GM19372 (cell line): ENCODE results near the gene TRPC4.
"Not testable (repeated sequence)": the region's sequence is repeated elsewhere in the genome, so short reads cannot be mapped to it uniquely, and the experiment has no call there.

Experiments
- ATAC-seq: cut with Tn5 transposase; IDR thresholded peaks from one replicate; pipeline ENCODE4 v1.9.1; 2021; ENCODE audit warnings: mild to moderate bottlenecking, low read depth, moderate library complexity; ENCODE audit not compliant: unreplicated experiment

TRPC4 gene

DNA sequence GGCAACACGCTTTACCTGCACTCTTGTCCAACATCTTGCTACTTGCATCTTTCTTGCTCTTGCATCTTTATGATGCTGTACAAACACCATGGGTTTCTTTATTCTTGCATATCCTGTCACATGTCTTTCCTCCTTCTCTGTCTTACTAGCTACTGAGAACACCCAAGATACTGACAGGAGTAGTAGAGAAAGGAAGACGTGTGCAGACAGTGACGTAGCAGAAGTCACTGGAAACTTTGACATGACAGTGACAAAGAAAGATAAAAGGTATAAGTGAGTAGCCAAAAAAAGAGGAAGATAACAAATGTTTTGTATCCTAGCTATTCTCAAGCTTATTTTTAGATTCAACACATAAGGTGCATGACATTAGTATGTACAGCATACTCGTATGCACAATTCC is 34.2 kb downstream of the TRPC4 start:
- ATAC-seq, result no peak

DNA sequence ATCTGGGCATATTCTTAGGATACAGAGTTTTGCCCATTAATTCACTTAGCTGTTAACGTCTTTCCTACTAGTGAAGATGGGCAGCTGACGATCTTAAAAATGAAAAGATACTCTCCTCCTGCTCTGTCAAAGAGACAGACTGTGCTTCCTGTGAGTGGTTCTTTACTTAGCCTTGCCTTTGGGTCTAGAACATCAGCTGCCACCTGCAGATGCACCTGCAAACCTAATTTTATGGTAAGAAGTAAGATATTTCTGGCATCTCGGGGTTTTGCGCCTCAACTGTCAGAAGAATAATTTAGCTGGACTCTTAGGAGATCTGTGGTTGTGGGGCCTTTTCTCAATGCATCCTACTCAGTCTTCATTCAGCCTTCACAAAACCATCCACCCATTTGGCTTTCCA is 36.2 kb downstream of the TRPC4 start:
- ATAC-seq, result no peak

DNA sequence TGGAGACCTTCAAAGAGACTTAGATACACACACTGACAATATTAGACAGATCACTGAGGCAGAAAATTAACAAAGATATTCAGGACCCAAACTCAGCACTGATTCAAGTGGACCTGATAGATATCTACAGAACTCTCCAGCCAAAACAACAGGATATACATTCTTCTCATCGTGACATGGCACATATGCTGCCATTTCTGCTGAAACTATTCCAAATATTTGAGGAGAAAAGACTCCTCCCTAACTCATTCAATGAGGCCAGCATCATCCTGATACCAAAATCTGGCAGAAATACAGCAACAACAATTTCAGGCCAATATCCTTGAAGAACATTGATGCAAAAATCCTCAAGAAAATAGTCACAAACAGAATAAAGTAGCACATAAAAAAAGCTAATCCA is 53.3 kb downstream of the TRPC4 start:
- no peak for ATAC-seq

DNA sequence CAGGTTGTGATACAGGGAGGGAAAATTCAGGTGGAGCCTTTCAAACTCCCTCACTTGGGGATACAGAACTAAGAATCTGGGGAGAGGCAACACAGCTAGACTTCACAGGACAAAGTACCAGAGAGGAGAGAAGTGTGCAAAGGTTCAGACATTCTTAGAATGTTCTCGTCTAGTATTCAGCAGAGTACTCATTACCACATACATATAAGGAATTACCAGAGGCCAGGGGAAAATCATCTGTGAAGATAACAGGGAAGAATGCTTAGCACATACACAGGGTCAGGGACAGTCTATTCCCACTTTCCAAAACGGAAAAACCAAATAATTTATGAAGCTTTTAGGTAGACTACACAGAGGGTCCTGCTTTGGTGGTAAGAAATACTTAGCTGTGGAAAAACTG is 58.1 kb downstream of the TRPC4 start:
- ATAC-seq, result no peak

DNA sequence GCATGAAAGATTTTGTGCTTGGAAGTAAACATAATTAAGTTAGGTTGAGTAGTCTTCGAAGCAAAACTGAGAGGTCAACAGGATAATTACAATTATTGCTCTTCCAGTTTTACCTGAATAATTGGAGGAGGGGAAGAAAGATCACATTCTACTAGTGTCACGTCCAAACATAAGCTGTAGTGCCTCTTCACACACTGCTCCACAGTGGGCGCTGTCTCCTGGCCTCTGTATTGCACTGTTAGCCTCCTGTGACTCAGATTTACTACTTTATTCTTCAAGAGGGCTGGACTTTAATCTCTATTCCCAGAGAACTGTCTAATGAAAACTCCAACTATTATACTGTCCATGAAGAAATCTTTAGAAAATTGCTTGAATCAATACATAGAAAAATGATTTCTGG is 62.9 kb downstream of the TRPC4 start:
- no peak for ATAC-seq

DNA sequence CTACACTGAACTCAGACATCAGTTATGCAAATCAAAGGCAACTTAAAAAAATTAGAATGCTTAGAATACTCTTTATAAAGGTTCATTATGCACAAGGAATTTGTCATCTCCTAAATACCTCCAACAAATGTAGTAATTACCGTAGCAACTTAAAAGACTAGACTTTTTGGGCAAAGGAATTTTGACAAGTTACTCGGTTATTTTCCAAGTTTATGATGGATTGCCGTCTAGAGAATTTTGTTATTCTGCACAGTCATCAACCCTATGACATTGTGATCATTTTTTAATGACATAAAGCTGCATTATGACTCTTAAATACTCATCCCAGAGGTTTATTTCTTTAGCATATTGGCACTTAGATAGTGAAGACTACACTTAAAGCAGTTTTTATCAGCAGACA is 71.9 kb downstream of the TRPC4 start:
- no peak for ATAC-seq

DNA sequence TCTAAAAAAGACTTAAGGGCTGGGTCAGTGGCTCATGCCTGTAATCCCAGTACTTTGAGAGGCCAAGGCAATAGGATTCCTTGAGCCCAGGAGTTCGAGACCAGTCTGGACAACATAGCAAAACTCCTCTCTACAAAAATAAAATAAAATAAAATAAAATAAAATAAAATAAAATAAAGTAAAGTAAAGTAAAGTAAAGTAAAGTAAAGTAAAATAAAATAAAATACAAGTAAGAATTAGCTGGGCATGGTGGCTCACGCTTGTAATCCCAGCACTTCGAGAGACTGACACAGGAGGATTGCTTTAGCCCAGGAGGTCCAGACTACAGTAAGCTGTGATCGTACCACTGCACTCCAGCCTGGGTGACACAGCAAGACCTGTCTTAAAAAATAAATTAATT is 72.8 kb downstream of the TRPC4 start:
- not testable (repeated sequence) for ATAC-seq

DNA sequence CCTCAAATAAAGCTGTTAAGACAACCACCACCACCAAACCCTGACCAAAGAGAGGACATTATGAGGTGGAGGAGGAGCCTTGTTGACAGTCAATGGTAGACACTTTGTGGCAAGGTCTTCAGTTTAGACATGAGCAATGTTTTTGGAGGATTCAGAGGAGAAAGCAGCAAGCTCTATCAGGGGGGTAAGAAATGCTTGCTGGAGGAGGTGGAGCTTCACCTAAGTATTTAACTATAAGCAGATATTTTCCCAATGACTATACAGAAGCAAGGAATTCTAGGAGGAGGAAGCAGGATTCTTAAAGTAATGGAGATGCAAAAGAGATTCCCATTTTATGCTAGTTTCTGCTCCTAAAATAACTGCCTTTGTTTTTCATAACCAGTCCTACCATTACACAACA is 74.2 kb downstream of the TRPC4 start:
- ATAC-seq, result no peak

DNA sequence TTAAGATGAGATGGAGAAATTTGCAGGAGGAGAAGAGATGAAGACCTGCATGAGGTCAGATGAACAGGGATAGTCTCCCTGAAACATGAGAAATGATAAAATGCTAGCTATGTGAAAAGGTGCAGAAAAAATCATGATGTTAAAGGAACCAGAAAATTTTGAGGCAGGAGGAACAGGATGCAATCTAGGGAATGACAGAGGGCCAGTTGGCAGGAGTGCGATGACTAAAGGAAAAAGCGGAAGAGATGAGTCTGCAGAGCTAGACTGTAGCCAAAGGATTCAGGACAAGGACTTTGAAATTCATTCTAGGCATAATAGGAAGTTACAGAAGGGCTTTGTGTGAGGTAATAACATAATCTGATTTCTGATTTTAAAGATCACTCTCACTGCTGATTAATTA is 77.9 kb downstream of the TRPC4 start:
- no peak for ATAC-seq

DNA sequence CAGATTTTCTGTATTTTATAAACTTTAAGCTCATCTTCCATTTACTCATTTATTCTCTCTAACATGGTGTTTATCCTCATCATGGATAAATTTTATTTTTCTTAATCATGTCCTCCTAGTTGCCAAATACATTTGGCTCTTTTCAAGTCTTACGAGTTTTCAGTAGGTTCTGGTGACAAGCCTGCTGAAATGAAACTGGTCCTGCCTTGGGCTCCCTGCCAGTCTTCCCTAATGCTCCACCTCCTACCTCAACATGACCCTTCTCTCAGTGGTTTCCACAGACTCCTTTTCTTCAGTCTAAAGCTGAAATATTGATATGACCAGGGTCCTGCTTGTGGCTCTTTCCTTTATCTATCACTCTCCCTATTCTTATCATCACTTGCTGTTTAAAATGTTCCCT is 81.2 kb downstream of the TRPC4 start:
- ATAC-seq, result no peak

DNA sequence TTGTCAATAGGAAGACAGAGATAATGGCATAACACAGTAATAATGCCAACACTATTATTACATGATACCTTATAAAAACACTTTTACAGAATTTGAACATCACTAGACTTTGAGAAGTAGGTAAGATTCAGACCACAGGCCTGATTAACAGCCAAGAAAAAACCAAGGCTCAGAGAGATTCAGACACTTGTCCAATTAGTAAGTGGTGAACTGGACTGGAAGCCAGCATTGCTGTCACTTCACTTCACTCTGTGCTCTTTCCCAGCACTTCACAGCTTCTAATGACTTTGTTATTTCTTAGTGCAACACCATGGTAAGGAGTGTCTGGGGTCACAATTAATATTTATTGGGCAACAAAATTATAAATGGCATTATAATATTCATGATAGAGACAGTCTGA is 91.9 kb downstream of the TRPC4 start:
- no peak for ATAC-seq

DNA sequence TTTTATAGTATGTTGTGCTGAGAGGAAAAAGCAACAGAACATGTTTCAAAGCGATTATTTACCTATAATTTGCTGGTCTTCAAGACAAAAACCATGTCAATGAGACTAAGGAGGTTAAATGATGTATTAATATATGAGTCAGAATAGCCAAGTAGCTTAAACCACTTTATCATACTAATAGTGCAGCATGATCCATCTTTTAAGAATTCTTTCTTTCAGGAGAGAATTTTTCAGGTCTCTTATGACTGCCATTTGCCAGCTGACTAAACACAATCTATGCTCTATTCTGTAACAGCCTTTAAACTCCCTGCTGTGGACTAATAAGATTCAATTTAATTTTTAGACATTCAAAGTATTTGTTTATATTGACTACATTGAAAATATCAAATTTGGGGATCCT is 93.7 kb downstream of the TRPC4 start:
- no peak for ATAC-seq

DNA sequence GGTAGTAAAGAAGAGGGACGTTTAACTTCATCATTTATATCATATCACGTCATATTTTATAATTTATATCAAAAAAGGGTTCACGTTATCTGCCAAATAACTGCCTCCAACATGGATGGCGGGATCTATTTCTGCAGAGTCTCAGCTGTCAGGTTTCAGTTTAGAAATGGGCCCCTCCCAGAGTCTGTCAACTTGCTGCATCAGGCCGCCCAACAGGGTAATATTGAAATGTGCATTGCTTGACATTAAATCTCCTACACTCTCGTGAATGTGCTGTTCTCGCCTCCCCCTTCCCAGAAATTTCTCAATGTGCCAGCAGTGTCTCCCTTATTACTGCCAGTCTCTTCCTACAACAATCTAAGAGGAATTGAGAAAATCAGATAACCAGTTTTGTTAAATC is 96.9 kb downstream of the TRPC4 start:
- no peak for ATAC-seq

DNA sequence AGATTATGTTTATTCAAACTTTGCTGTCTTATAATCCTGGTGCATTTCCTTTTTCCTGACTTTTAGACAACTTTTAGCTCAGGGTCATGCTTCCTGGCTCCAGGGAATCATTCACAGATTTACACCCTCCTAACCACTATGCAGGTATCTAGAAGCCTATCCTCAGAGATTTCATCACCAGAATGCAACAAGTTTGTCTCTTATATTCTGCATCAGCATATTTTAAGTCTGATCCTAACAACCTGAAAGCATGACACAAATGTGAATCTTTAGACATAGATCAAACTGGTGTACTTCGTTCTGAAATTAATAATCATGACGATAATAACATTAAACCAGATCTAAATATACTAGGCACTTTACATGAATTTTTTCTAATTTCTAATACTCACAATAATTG is 100.0 kb downstream of the TRPC4 start:
- no peak for ATAC-seq

DNA sequence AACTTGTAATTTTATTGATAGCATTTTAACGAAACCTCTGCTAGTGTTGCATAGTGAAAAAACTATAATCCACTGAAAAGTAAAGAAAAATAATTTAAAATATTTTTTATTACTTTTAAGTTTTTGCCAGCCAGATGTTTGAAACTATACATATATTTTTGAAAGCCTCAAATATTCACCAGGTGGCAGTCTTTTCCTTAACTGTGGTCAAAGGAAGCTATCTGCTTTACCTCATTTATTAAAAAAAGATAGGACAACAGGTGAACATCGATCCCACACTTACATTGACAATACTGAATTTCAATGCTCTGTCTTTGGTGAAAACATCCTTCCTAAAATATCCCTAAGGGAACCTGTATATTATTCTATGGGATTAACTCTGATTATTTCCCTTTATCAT is 100.5 kb downstream of the TRPC4 start:
- no peak for ATAC-seq

DNA sequence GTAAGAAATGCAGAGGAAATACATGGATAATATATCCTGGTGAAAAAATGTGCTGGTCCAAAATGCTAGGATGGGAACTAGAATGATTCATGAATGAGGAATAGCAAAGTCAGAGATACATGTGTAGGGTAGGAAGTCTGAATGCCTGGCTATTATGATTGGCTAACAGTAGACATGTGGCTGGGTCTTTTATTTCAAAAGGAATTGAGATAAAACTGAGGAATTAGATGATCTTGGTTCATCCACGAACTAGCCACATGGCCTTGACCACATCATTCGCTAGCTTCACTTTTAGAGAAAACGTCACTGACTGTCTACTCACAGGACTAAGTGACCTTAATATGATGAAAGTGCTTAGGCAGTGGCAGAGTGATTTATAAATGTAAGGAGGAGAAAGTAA is 103.1 kb downstream of the TRPC4 start:
- ATAC-seq, result no peak

DNA sequence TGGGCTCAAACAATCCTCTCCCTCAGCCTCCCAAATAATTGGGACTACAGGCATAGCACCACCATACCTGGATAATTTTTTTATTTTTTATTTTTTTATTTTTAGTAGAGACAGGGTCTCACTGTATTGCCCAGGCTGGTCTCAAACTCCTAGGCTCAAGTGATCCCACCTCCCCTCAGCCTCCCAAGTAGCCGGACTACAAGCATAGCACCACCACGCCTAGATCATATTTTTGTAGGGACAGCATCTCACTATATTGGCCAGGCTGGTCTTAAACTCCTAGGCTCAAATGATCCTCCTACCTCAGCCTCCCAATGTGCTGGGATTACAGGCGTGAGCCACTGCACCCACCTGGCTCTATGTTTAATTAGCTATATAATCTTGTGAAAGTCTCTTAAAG is 114.2 kb downstream of the TRPC4 start:
- ATAC-seq, result no peak

DNA sequence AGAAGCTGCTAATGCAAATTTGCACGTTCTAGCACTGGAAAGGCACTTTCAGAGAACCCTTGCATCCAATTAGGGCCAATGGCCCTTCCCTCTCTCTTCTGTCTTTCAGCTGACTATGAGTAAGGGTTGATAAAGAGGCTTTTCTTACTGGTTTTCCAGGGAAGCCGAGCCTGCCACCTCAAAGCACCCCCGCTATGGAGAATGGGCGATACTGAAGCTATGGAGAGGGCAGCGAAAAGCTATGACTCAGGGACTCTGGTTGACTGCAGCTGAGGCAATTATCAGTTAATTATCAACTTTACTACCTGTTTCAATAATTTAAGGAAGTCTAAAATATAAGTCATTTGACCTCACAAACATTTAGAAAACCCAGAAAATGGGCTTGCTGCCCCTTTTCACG is 115.8 kb downstream of the TRPC4 start:
- ATAC-seq, result no peak

DNA sequence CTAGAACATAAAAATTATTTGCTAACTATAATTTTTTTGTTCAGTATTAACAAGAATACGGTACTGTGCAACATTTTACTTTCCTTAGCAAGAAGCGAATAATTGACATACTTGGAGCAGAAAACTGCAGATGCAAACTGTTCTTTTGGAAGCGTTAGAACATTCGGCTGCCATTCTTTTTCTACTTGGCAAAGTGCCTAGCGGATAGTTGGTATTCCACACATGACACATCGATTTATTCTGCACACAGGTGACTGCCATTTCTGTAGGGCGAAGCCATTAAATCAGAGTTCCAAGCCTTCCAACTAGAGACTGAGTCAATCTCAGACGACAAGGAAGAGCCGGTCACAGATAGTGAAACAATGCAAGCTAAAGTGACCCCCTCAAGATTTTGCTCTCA is 117.4 kb downstream of the TRPC4 start:
- no peak for ATAC-seq

DNA sequence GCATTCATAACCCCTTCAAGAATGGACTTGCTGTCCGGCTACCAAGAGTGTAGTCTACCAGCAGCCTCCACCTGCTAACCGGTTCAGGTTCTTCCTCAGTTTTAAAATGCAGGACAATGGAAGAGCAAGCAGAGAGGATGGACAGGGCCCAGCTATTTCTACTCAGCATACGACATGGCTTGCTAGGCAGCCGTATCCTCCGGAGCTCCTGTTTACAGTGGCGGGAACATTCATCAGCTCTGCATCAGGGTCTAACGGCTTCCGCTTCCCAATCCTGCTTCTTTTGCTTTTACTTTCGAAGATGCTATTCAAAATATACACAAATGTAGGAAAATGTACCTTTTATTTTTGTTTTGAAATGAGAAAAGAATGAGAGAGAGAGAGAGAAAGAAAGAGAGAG is 118.5 kb downstream of the TRPC4 start:
- no peak for ATAC-seq

DNA sequence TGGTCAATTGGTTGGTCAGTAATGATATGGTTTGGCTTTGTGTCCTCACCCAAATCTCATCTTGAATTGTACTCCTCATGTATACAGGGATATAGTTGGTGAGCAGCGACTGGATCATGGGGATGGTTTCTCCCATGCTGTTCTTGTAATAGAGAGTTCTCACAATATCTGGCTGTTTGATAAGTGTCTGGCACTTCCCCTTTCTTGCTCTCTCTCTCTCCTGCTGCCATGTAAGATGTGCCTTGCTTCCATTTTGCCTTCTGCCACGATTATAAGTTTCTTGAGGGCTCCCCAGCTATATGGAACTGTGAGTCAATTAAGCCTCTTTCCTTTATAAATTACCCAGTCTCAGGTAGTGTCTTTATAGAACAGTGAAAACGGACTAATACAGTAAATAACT is 120.7 kb downstream of the TRPC4 start:
- ATAC-seq, result no peak

DNA sequence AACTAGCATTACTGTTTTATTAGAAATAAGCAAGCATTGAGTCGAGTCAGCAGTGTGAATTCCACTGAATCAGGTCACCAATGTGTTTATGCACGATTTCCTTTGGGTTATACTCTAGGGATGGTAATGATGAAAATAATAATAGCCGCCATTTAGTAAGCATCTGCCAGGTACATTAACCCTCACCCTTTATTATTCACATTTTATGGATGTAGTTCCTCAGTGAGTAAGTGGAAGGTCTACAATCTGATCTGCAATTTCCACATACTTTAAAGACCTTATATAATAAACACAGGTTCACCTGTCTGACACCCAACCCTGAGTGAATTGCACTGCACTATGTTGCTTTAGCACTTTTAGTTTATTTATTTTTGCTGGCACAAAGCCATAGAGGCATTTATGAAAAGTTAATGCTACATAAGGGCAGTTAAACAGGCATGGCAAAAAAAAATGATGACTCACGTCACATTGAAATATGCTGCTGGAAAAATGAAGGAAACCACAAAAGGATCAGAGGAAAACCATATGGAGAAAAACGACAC is 122.4 kb downstream of the TRPC4 start:
- no peak for ATAC-seq

DNA sequence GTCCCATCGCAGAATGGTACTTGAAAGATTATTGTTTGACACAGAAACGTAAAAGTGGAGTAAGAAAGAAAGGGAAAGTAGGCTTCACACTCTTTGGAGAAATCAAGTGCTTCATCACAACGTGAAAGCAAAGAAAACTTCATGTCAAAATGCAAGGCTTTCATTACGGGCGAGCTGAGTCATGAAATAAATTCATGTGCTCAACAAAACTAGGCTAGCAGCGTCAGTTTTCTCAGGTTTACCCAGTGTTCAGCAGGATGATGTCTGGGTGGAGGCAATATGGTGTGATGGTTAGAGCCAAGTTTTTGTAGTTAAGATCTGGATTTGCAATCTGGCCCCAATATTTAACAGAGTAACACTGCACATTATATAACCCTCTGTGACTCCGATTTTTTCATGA is 128.0 kb downstream of the TRPC4 start:
- ATAC-seq, result no peak
